HG02588 (cell line): ENCODE data around the gene C2CD4C.
"Not testable (repeated sequence)": the region's sequence is repeated elsewhere in the genome, so short reads cannot be mapped to it uniquely, and the experiment has no call there.

ENCODE experiments used
- ATAC-seq: cut with Tn5 transposase; IDR thresholded peaks from one replicate; pipeline ENCODE4 v1.9.1; 2021; ENCODE audit warnings: mild to moderate bottlenecking, moderate library complexity; ENCODE audit not compliant: unreplicated experiment

The C2CD4C gene

DNA sequence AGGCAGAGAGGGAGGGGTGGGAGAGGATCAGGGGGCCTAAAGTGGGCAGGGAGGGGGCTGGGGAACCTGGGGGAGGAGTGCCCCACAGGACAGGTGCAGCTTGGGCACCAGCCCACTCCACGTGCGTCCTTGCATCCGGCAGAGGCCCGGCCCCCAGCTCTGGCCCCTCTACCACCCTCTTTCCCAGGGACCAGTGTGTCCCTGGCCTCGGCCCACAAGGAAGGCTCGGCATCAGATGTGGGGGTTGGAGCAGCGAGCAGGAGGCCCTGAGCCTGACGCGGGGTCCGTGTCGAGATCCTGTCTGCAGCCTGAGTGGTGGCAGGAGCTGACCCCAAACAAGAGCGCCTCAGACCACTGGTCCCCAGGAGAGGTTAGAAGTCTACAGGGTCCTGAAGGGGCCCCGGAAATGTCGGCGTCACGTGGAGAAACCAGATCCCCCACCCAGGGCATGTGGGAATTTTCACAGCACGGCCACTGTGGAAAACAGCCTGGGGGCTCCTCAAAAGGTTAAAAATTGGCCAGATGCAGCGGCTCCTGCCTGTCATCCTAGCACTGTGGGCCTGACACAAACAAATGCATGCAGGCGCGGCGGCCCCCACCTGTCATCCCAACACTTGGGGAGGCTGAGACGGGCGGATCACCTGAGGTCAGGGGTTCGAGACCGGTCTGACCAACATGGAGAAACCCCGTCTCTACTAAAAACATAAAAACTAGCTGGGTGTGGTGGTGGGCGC lies 30.4 kb upstream of the C2CD4C start:
- no peak for ATAC-seq

DNA sequence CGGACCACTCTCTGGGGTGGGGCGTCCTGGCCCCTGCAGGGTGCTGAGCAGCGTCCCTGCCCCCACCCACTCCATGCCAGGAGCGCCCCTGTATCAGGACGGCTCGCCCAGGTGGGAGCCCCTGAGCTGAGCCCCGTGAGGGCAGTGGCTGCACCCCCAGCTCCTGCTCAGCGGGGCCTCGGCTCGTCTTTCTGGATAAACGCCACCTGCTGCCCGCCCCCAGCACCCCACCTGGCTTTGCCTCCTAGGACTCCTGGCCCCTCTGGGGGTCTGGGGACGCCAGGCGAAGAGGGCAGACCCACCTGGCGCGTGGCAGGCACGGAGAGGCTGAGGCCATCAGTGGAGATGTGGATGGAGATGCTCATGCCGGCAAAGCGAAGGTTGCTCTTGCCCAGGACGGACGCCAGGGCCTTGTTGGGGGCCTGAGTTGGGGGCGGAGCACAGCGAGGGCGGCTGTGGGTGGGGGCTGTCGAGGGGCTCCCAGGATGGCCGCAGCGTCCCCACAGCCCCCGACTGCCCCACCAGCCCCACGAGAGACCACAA lies 29.5 kb upstream of the C2CD4C start:
- ATAC-seq, result no peak

DNA sequence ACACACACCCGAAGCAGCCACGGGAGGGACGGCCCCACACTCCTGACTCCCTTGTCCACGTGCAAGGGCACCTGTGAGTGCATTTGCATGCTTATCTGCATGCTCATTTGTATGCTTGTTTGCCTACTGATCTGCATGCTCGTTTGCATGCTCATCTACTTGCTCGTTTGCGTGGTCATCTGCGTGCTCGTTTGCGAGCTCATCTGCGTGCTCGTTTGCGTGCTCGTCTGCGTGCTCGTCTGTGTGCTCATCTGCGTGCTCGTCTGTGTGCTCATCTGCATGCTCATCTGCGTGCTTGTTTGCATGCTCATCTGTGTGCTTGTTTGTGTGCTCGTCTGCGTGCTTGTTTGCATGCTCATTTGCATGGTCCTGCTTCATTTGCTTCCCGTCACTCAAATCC lies 28.1 kb upstream of the C2CD4C start:
- no peak for ATAC-seq

DNA sequence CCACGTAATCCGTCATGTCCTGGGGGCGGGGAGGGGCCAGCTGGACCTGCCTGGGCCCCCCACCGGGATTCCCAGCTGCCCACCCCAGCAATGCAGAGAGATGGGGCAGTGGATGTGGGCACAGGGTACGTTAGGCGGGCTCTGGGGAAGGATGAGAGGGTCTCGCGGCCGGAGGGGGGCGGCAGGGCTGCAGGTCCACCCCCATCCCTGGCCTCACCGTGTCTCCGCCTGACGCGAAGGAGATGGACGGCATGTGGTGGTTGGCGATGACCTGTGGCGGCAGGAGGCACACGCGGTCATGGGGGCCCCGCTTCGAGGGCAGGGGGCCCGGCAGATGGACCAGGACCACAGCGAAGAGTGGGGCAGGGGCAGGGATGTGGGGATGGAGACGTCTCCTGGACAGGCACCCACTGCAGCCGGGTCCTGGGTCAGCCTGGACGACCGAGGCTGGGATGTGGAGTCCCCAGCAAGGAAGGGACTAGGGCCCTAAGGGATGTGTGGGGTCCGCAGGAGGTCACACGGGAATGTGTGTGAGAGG lies 27.5 kb upstream of the C2CD4C start:
- ATAC-seq, result no peak

DNA sequence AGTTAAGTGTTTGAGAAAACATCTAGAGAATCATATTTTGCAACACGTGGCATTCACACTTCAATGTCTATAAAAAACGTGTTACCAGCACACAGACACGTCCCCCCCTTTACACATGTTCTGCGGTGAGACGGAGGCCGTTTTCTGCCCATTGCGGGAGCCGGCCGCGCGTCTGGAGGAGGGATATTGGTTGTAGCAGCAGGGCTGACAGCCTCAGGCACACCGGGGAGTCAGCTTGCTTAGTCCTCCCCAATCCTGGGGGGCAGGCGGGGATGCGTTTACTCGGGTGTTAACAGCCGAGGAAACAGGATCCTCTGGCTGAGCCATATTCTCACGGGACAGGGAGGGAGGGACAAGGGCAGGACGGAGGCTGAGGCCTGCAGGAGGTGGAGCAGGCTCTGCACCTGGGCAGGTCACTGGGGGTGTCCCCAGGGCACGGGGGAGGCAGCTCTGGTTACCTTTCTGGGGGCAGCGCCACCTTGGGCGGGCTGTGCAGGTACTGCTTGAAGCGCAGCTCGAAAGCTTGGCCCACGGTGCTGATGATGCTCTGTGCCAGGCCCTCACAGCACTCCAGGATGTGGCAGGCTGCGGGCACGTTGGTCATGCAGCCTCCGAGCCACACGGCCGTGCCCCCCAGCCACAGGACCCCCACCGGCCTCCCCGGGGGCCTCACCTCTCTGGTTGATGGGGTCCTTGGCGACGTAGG lies 26.9 kb upstream of the C2CD4C start:
- no peak for ATAC-seq

DNA sequence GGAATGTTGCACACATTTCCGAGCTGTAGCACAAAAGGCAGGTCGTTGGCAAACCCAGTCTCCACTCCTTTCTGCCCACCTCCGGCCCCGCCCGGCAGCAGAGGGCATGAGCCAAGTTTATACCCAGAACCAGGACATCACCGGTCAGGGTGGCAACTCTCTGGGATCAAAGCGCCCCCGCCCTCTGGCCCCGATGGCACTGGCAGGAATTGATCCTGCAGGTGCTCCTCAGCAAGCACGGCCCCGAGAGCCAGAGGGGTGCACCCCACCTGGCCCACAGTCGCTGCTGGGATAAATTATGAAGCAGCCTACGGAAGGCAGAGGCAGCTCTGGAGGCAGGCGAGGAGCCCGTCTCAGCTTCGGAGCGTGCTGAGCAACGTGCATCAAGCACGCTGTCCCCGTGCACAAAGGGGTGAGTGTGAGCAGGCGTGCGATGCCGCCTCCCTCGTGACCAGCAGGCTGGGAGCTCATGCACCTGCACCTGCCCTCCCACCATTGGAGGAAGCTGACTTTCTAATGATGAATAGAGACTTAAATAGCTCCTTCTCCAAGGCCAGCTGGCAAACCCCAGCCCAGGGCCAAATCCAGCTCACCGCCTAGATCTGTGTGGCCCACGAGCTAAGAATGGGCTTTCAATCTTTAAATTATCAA lies 26.2 kb upstream of the C2CD4C start:
- no peak for ATAC-seq

DNA sequence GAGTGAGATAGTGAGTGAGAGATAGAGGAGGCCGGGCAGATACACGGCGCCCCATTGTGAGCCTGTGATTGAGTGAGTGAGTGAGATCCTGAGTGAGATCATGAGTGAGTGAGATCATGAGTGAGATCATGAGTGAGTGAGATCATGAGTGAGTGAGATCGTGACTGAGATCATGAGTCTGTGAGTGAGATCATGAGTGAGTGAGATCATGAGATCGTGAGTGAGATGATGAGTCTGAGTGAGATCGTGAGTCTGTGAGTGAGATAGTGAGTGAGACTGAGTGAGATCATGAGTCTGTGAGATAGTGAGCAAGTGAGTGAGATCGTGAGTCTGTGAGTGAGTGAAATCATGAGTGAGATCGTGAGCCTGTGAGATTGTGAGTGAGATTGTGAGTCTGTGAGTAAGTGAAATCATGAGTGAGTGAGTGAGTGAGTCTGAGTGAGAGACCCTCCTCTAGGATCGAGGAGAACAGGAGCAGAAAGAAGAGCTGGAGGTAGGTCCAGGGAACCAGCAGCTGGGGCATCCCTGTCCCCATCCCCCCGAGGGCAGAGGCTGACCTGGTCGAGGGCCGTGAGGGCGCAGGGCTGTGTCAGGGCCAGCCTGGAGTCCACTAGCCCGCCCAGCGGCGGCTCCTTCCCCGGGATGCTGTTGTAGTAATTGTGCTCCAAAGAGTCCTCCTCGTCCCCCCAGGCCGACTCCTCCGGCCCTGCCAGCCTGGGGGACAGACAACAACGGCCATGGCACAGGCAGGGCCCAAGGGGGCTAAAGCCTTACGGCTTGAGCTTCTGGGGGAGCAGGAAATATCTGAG lies 25.4 kb upstream of the C2CD4C start:
- no peak for ATAC-seq

DNA sequence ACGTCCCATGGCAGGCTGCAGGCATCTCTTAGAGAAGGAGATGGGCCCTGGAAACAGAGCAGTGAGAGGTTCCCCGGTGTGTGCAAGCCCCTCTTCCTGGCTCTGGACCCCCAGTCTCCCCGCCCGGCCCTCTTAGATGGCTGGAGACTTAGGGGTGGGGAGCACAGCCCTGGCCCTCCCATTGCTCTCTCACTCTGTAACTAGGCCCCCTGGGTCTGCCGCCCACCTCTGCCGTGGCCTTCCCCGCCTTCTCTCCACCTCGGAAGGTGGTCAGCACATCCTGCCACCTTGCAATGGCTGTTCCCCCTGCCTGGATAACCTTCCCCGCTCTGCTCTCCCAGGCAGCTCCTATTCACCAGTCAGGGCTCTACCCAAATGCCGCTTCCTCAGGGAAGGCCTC lies 21.8 kb upstream of the C2CD4C start:
- no peak for ATAC-seq

DNA sequence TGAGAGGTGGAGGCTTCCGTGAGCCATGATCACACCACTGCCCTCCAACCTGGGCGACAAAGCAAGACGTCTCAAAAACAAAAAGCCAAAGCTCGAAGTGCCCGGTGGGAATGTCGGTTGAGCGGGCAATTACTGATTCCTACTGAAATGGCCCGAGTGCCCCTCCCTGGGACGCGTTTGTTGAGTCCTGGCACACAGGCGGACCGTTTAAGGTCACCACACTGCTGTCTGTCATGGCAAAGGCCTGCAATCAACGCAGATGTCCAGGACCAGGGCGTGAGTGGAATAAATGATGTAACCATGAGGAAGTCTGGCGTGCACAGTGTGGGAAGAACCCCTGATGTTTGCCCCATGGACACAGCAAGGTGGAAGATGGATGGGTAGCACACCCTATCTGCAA lies 19.2 kb upstream of the C2CD4C start:
- no peak for ATAC-seq

DNA sequence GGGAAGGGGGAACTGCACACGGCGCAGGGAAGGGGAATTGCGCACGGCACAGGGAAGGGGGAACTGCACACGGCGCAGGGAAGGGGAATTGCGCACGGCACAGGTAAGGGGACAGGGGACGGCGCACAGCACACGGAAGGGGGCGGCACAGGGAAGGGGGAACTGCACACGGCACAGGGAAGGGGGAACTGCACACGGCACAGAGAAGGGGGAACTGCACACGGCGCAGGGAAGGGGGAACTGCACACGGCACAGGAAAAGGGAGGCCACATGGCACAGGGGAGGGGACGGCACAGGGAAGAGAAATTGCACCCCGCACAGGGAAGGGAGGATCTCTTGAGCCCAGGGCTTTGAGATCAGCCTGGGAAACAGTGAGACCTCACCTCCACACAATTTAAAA lies 18.7 kb upstream of the C2CD4C start:
- not testable (repeated sequence) for ATAC-seq

DNA sequence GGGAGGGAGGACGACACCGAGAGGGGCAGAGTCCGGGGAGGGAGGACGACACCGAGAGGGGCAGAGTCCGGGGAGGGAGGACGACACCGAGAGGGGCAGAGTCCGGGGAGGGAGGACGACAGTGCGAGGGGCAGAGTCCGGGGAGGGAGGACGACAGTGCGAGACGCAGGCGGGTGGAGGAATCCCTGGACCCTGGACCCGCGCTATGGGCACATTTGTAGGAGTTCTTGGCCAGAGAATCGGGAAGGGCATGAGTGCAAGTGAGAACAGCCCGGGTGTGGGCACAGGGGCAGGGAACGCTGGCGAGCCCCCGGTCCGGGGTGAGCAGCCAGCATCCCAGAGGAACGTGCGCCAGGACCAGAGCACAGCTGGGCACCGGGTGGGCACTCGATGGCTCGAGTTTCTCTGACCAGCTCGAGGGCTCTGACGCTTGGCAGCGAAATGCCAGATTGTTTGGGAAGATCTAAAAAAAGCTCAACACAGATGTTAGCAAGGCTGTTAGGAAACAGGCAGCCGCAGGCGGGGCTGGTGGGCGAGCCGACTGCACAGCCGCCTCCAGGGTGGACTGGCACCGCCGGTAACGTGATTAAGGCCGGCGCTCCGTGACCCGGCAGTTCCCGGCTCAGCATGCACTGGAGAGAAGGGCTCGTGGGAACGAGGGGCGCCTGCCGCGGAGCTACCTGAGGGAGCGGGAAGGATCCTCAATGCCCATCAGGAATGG lies 17.9 kb upstream of the C2CD4C start:
- ATAC-seq, result no peak

DNA sequence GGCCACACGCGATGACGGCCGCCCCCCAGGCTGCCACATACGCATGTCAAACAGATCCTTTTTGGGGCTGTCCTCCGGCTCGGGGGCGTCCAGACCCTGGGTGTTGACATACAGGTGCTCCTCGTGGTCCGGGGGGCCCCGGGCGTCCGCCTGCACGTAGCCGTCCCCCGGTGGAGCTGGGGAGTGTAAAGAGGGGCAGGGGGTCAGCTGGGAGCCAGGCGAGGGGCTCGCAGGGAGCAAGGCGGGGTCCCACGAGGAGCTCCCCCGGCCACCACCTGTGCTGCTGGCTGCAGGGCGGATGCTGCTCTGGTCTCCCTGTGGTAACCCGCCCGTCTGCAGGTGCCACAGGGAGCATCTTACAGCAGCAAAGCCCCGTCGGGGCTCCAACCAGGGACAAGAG lies 16.1 kb upstream of the C2CD4C start:
- no peak for ATAC-seq

DNA sequence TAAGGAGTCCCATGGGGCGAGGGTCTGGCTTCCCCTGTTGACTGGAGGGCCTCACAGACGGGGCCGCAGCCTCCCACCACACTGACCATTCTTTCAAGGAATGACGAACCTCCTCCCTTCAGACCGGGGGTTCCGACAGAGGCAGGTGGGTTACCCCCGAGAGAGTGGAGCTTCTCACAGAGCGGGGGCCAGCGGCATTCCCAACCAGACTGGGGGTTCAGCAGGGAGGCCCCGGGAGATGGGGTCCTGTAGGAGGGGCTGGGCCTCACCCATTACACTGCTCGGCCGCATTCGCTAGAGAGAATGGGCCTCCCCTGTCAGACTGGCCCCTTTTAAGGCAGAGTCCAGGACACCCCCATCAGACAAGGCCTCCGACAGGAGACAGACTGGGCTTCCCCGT lies 15.6 kb upstream of the C2CD4C start:
- ATAC-seq, result no peak

DNA sequence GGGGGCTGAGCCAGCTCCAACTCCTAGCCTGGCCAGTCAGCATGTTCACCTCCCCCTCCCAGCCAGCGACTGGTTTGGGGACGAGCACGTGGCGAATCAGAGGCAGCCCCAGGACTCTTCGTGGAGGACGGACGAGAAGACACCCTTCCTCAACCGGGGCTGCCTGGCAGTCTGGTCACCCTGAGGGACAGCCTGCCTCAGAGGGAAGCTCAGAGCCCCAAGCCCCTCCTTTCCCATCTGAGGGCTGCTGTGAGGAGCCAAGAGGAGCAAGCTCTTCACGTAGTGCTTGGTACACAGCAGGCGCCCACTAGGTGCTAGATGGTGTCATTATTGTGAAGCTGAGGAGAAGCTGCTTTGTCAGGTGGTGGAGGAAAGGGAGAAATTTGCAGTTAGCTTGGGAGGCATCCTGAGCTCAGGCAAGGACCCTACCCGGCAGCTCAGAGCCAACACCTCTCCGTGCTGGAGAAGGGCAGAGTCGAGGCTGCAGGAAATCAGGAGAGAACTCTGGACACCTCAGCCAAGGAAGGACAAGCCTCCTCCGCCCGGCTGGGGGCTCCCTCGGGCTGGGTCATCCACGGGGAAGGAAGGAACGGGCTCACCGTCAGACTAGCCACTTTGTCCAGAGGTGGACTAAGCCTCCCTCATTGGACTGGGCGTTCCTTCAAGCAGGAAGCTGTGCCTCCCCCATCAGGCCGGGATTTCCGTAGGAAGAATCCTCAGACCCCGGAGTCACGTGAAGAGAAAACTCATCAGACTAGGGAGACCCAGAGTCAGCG lies 14.9 kb upstream of the C2CD4C start:
- ATAC-seq, result no peak

DNA sequence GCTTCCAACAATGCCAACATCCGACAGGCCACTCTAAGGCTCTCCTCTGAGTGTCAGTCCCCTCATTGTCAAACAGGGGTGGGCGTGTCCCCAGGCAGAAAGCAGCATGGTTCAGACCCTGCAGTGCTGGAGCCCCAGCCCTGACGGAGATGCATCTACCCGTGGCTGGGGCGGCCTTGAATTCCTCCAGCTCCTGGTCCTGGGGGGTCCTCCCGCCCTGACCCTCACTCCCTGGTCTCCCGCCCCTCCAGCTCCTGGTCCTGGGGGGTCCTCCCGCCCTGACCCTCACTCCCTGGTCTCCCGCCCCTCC lies 13.9 kb upstream of the C2CD4C start:
- not testable (repeated sequence) for ATAC-seq

DNA sequence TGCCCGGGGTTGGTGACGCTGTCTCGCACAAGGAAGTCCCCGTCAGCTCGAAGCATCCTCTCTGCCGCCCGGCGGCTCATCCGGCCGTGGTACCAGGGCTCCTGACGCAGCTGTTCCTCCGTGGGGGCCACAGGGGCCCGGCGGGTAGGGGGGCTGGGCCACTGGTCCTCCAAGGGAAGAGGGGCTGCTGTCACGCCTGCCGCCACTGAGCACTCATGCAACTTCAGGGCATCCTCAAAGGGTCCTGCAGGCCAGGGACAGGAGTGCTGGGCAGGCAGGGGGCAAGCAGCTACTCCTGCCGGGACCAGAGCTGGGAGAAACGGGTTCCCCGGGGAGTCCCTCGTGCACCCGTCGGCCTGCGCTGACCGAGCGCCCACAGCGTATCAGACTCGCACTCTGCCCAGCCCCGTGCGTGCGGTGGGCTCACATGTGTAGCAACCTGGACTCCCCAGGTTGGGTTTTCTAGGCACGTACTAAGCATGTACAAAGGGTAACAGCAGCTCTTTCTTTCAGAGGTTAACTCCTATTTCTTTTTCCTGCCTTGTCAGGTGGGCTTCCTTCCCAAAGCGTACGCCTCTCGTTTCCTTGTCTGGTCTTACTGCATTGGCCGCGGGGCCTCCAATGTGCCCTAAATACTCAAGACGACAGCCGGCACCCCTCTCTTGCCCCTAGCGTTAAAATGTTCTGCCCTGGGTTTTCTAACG lies 13.4 kb upstream of the C2CD4C start:
- ATAC-seq, result no peak

DNA sequence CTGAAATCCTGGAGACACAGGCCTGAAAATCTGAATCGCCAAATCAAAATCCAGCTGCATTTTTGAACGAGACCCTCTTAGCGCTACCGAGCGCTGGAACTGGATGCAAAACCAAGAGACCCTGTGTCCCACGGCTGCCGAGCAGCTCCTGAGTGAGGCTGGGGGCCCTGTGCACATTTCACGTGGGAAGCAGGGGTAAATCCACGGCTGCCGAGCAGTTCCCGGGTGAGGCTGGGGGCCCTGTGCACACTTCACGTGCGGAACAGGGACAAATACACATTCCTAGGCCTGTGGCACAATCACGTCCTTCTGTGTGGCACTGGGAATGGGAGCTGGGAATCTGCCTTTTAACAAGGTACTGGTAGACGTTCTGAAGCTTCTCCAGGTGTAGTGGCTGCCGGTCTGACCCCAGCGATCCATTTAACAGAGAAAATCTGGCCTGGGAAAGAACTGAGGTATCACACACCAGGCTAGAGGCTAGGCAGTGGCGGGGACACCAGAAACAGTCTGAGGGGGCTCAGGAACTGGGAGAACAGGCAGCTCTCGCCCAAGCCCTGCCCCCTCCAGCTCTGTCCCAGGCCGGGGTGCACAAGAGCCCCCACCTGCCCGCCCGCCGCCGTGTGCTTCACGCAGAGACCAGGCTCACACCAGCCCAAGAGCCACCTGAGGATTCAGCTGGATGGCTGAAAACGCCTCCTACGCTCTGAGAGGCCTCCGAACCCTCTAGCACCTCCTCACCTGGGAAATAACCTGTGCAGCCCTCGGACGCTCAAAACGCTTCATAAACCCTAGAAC lies 11.0 kb upstream of the C2CD4C start:
- ATAC-seq, result no peak
